ENCODE results near the gene RPH3AL.

DNA sequence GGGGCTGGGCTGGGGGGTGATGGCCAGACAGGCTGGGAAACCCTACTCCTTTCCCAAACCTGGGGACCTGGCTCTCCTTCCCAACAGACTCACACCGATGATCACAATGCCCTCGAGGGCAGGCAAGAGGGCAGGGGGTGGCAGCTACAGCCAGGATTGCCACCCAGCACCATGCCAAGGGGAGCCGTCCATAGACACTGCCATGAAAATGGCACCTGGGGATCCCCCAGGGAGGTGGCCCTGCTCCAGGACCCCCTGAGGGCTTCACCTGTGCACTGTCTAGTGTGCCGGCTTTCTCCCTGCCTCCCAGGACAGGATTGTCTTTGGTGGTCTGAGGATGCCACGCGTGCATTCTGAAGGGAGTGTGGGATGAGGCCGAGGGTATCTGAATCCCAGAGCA is 24.6 kb downstream of the RPH3AL start:
- TF ChIP-seq, protein P1, sequence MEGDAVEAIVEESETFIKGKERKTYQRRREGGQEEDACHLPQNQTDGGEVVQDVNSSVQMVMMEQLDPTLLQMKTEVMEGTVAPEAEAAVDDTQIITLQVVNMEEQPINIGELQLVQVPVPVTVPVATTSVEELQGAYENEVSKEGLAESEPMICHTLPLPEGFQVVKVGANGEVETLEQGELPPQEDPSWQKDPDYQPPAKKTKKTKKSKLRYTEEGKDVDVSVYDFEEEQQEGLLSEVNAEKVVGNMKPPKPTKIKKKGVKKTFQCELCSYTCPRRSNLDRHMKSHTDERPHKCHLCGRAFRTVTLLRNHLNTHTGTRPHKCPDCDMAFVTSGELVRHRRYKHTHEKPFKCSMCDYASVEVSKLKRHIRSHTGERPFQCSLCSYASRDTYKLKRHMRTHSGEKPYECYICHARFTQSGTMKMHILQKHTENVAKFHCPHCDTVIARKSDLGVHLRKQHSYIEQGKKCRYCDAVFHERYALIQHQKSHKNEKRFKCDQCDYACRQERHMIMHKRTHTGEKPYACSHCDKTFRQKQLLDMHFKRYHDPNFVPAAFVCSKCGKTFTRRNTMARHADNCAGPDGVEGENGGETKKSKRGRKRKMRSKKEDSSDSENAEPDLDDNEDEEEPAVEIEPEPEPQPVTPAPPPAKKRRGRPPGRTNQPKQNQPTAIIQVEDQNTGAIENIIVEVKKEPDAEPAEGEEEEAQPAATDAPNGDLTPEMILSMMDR (IDR thresholded peaks at IDR 0.05), result no peak
- TF ChIP-seq POLR2AphosphoS5 (IDR thresholded peaks at IDR 0.05) (no peak), EP300 (IDR thresholded peaks at IDR 0.05) (no peak)

Measured in gastroesophageal sphincter (tissue), 3 donors.